ENCODE data around the gene TMC7.
A peak's percentile ranks its signal among the peaks of the same experiment; 100 is the strongest.

Gene TMC7

GRCh38 chr16:18983565-18984434 lies at the start of gene TMC7:
TSS of gene TMC7 (plus strand) at chr16:18983934. CDS start at chr16:18984064, 130 bp downstream.
- H3K4me3 ChIP-seq (ENCODE audit: low read length) = peak within 1 kb of the TSS; percentile 85
- no peak within 1 kb of the TSS for H3K27ac ChIP-seq (ENCODE audit: low read length)
- H3K9ac ChIP-seq (ENCODE audit: low read depth, low read length) = peak within 1 kb of the TSS; percentile 46; the same call in 1 of the 2 replicates
- no peaks in the 10 kb centered on the region; the same call in 1 of the 2 replicates for H3K4me1 ChIP-seq (ENCODE audit: insufficient read depth, low read length)
- H3K9me3 ChIP-seq (ENCODE audit: insufficient read depth, low read depth, low read length) = no peaks in the 10 kb centered on the region
- H3K36me3 ChIP-seq (ENCODE audit: insufficient read depth, low read depth, low read length) = no peaks in the 10 kb centered on the region
- no peaks in the 10 kb centered on the region for H3K27me3 ChIP-seq (ENCODE audit: insufficient read depth, low read length)

- no peaks in the 10 kb centered on the region; the same call in 1 of the 2 replicates for H3K4me1 ChIP-seq (ENCODE audit: insufficient read depth, low read length)
- no peaks in the 10 kb centered on the region for H3K9me3 ChIP-seq (ENCODE audit: insufficient read depth, low read depth, low read length)
- H3K4me3 ChIP-seq (ENCODE audit: low read length) = no peak overlapping the region
- H3K36me3 ChIP-seq (ENCODE audit: insufficient read depth, low read depth, low read length) = no peaks in the 10 kb centered on the region
- H3K27ac ChIP-seq (ENCODE audit: low read length) = no peak overlapping the region
- no peaks in the 10 kb centered on the region for H3K27me3 ChIP-seq (ENCODE audit: insufficient read depth, low read length)
- H3K9ac ChIP-seq (ENCODE audit: low read depth, low read length) = no peak overlapping the region
These were observed 46.9 kb upstream of the TMC7 start for GRCh38 chr16:18936727-18937340.

- H3K4me1 ChIP-seq (ENCODE audit: insufficient read depth, low read length) = no peaks in the 10 kb centered on the region; the same call in 1 of the 2 replicates
- no peak overlapping the region for H3K27ac ChIP-seq (ENCODE audit: low read length)
- no peak overlapping the region for H3K4me3 ChIP-seq (ENCODE audit: low read length)
These were observed 46.3 kb upstream of the TMC7 start for GRCh38 chr16:18937390-18937789.

GRCh38 chr16:18938986-18939385 lies 44.7 kb upstream of the TMC7 start:
- Histone ChIP-seq H3K4me3 (ENCODE audit: low read length) (no peak overlapping the region), H3K9ac (ENCODE audit: low read depth, low read length) (no peak overlapping the region), H3K27ac (ENCODE audit: low read length) (no peak overlapping the region), H3K36me3 (ENCODE audit: insufficient read depth, low read depth, low read length) (no peaks in the 10 kb centered on the region), H3K4me1 (ENCODE audit: insufficient read depth, low read length) (no peaks in the 10 kb centered on the region), H3K27me3 (ENCODE audit: insufficient read depth, low read length) (no peaks in the 10 kb centered on the region), H3K9me3 (ENCODE audit: insufficient read depth, low read depth, low read length) (no peaks in the 10 kb centered on the region)

More at GRCh38 chr16:18937390-18937789, 46.3 kb upstream of the TMC7 start:
- H3K9me3 ChIP-seq (ENCODE audit: insufficient read depth, low read depth, low read length) = no peaks in the 10 kb centered on the region
- no peak overlapping the region for H3K9ac ChIP-seq (ENCODE audit: low read depth, low read length)
- no peaks in the 10 kb centered on the region for H3K27me3 ChIP-seq (ENCODE audit: insufficient read depth, low read length)
- no peaks in the 10 kb centered on the region for H3K36me3 ChIP-seq (ENCODE audit: insufficient read depth, low read depth, low read length)

GRCh38 chr16:18941471-18941870 lies 42.3 kb upstream of the TMC7 start:
- no peaks in the 10 kb centered on the region for H3K27me3 ChIP-seq (ENCODE audit: insufficient read depth, low read length)
- H3K4me1 ChIP-seq (ENCODE audit: insufficient read depth, low read length) = no peaks in the 10 kb centered on the region
- no peaks in the 10 kb centered on the region for H3K9me3 ChIP-seq (ENCODE audit: insufficient read depth, low read depth, low read length)
- H3K36me3 ChIP-seq (ENCODE audit: insufficient read depth, low read depth, low read length) = no peaks in the 10 kb centered on the region
- no peak overlapping the region for H3K27ac ChIP-seq (ENCODE audit: low read length)
- no peak overlapping the region for H3K9ac ChIP-seq (ENCODE audit: low read depth, low read length)
- H3K4me3 ChIP-seq (ENCODE audit: low read length) = no peak overlapping the region

GRCh38 chr16:18942061-18942460 lies 41.7 kb upstream of the TMC7 start:
- no peaks in the 10 kb centered on the region for H3K9me3 ChIP-seq (ENCODE audit: insufficient read depth, low read depth, low read length)
- H3K4me3 ChIP-seq (ENCODE audit: low read length) = no peak overlapping the region
- H3K27ac ChIP-seq (ENCODE audit: low read length) = no peak overlapping the region
- H3K9ac ChIP-seq (ENCODE audit: low read depth, low read length) = no peak overlapping the region
- no peaks in the 10 kb centered on the region for H3K27me3 ChIP-seq (ENCODE audit: insufficient read depth, low read length)
- H3K4me1 ChIP-seq (ENCODE audit: insufficient read depth, low read length) = no peaks in the 10 kb centered on the region
- H3K36me3 ChIP-seq (ENCODE audit: insufficient read depth, low read depth, low read length) = no peaks in the 10 kb centered on the region

GRCh38 chr16:18943414-18943813 lies 40.3 kb upstream of the TMC7 start:
- H3K4me1 ChIP-seq (ENCODE audit: insufficient read depth, low read length) = no peaks in the 10 kb centered on the region
- H3K36me3 ChIP-seq (ENCODE audit: insufficient read depth, low read depth, low read length) = no peaks in the 10 kb centered on the region

GRCh38 chr16:18945233-18945632 lies 38.5 kb upstream of the TMC7 start:
- Histone ChIP-seq H3K27ac (ENCODE audit: low read length) (no peak overlapping the region), H3K9me3 (ENCODE audit: insufficient read depth, low read depth, low read length) (no peaks in the 10 kb centered on the region), H3K4me3 (ENCODE audit: low read length) (no peak overlapping the region), H3K36me3 (ENCODE audit: insufficient read depth, low read depth, low read length) (no peaks in the 10 kb centered on the region), H3K4me1 (ENCODE audit: insufficient read depth, low read length) (no peaks in the 10 kb centered on the region), H3K9ac (ENCODE audit: low read depth, low read length) (no peak overlapping the region), H3K27me3 (ENCODE audit: insufficient read depth, low read length) (no peaks in the 10 kb centered on the region)

More at GRCh38 chr16:18943414-18943813, 40.3 kb upstream of the TMC7 start:
- Histone ChIP-seq H3K27me3 (ENCODE audit: insufficient read depth, low read length) (no peaks in the 10 kb centered on the region), H3K4me3 (ENCODE audit: low read length) (no peak overlapping the region), H3K9ac (ENCODE audit: low read depth, low read length) (no peak overlapping the region), H3K9me3 (ENCODE audit: insufficient read depth, low read depth, low read length) (no peaks in the 10 kb centered on the region), H3K27ac (ENCODE audit: low read length) (no peak overlapping the region)

- Histone ChIP-seq H3K27ac (ENCODE audit: low read length) (no peak overlapping the region), H3K9me3 (ENCODE audit: insufficient read depth, low read depth, low read length) (no peaks in the 10 kb centered on the region), H3K9ac (ENCODE audit: low read depth, low read length) (no peak overlapping the region), H3K4me3 (ENCODE audit: low read length) (no peak overlapping the region), H3K4me1 (ENCODE audit: insufficient read depth, low read length) (no peaks in the 10 kb centered on the region), H3K36me3 (ENCODE audit: insufficient read depth, low read depth, low read length) (no peaks in the 10 kb centered on the region), H3K27me3 (ENCODE audit: insufficient read depth, low read length) (no peaks in the 10 kb centered on the region)
These were observed 35.2 kb upstream of the TMC7 start for GRCh38 chr16:18948372-18949020.

GRCh38 chr16:18950469-18951185 lies 33.1 kb upstream of the TMC7 start:
- H3K27ac ChIP-seq (ENCODE audit: low read length) = no peak overlapping the region
- H3K9ac ChIP-seq (ENCODE audit: low read depth, low read length) = no peak overlapping the region
- H3K36me3 ChIP-seq (ENCODE audit: insufficient read depth, low read depth, low read length) = no peaks in the 10 kb centered on the region
- no peaks in the 10 kb centered on the region for H3K4me1 ChIP-seq (ENCODE audit: insufficient read depth, low read length)
- H3K9me3 ChIP-seq (ENCODE audit: insufficient read depth, low read depth, low read length) = no peaks in the 10 kb centered on the region
- H3K4me3 ChIP-seq (ENCODE audit: low read length) = no peak overlapping the region
- no peaks in the 10 kb centered on the region for H3K27me3 ChIP-seq (ENCODE audit: insufficient read depth, low read length)

GRCh38 chr16:18953547-18953946 lies 30.2 kb upstream of the TMC7 start:
- H3K9me3 ChIP-seq (ENCODE audit: insufficient read depth, low read depth, low read length) = no peaks in the 10 kb centered on the region
- no peaks in the 10 kb centered on the region for H3K27me3 ChIP-seq (ENCODE audit: insufficient read depth, low read length)
- H3K27ac ChIP-seq (ENCODE audit: low read length) = no peak overlapping the region
- no peaks in the 10 kb centered on the region for H3K36me3 ChIP-seq (ENCODE audit: insufficient read depth, low read depth, low read length)
- H3K4me1 ChIP-seq (ENCODE audit: insufficient read depth, low read length) = no peaks in the 10 kb centered on the region
- H3K9ac ChIP-seq (ENCODE audit: low read depth, low read length) = no peak overlapping the region
- no peak overlapping the region for H3K4me3 ChIP-seq (ENCODE audit: low read length)

Measured in iPS-20b (cell line).